ENCODE data around the gene OR9Q1.

GRCh38 chr11:57977709-57978108 is 46.0 kb upstream of the OR9Q1 start:
- no peak for TF ChIP-seq CTCF (conservative IDR thresholded peaks at IDR 0.05; ENCODE audit: low read depth, low read length)
- no peak for TF ChIP-seq EZH2phosphoT487 (IDR thresholded peaks at IDR 0.05; ENCODE audit: borderline replicate concordance, low read length)
